Globus pallidus (tissue), 1 donor: ENCODE data around the gene SLC39A2.
"Not testable (repeated sequence)": the region's sequence is repeated elsewhere in the genome, so short reads cannot be mapped to it uniquely, and the experiment has no call there.

ENCODE experiments used
- DNase-seq: peaks from one replicate; pipeline ENCODE4 v3.0.0-alpha.2; 2015; ENCODE audit warnings: low spot score

Gene SLC39A2

GRCh38 chr14:20997115-20997514 lies 2.0 kb upstream of the SLC39A2 start:
- DNase-seq: no peak

- DNase-seq: no peak
These were observed 1.5 kb upstream of the SLC39A2 start for GRCh38 chr14:20997564-20997963.

GRCh38 chr14:20998139-20998538 lies 954 bp upstream of the SLC39A2 start:
- no peak for DNase-seq

GRCh38 chr14:20999591-20999990 lies 498 bp downstream of the SLC39A2 start:
- DNase-seq: no peak

GRCh38 chr14:21001218-21001617 lies 2.1 kb downstream of the SLC39A2 start:
- no peak for DNase-seq

- no peak for DNase-seq
These were observed 4.8 kb downstream of the SLC39A2 start for GRCh38 chr14:21003788-21004346.

GRCh38 chr14:21009721-21010120 lies 10.6 kb downstream of the SLC39A2 start:
- not testable (repeated sequence) for DNase-seq

GRCh38 chr14:21011136-21011535 lies 12.0 kb downstream of the SLC39A2 start:
- DNase-seq: no peak

GRCh38 chr14:21014761-21015190 lies 15.7 kb downstream of the SLC39A2 start:
- DNase-seq: peak; percentile 95

GRCh38 chr14:21015312-21015711 lies 16.2 kb downstream of the SLC39A2 start:
- DNase-seq: no peak

GRCh38 chr14:21016413-21017190 lies 17.5 kb downstream of the SLC39A2 start:
- DNase-seq: no peak

- no peak for DNase-seq
These were observed 18.6 kb downstream of the SLC39A2 start for GRCh38 chr14:21017528-21018245.

- DNase-seq: no peak
These were observed 19.2 kb downstream of the SLC39A2 start for GRCh38 chr14:21018286-21018685.

- no peak for DNase-seq
These were observed 19.7 kb downstream of the SLC39A2 start for GRCh38 chr14:21018781-21019180.

GRCh38 chr14:21019366-21019765 lies 20.3 kb downstream of the SLC39A2 start:
- no peak for DNase-seq

GRCh38 chr14:21020977-21021545 lies 22.0 kb downstream of the SLC39A2 start:
- DNase-seq: no peak

GRCh38 chr14:21022686-21023085 lies 23.6 kb downstream of the SLC39A2 start:
- no peak for DNase-seq

GRCh38 chr14:21023174-21023573 lies 24.1 kb downstream of the SLC39A2 start:
- peak; percentile 55 for DNase-seq

GRCh38 chr14:21023817-21024584 lies 24.9 kb downstream of the SLC39A2 start:
- DNase-seq: peak; percentile 49

- peak; percentile 88 for DNase-seq
These were observed 25.7 kb downstream of the SLC39A2 start, which contains the start of gene NDRG2 for GRCh38 chr14:21024585-21025370. Gene NDRG2 (minus strand): TSS chr14:21025061. CDS start chr14:21023315, 1,746 bp downstream.
